GM19043 (cell line): ENCODE data around the gene SRGAP3.

Source experiments
- ATAC-seq: cut with Tn5 transposase; IDR thresholded peaks from one replicate; pipeline ENCODE4 v1.9.1; 2021; ENCODE audit warnings: low read depth; ENCODE audit not compliant: unreplicated experiment

Gene SRGAP3

GRCh38 chr3:9123840-9124239, 125.6 kb downstream of the SRGAP3 start:
- no peak for ATAC-seq

- ATAC-seq, result no peak
These were observed 126.6 kb downstream of the SRGAP3 start for GRCh38 chr3:9122732-9123364.

- ATAC-seq, result no peak
These were observed 128.0 kb downstream of the SRGAP3 start for GRCh38 chr3:9121366-9122001.

- no peak for ATAC-seq
These were observed 130.1 kb downstream of the SRGAP3 start for GRCh38 chr3:9119331-9119730.

GRCh38 chr3:9118222-9118621, 131.2 kb downstream of the SRGAP3 start:
- no peak for ATAC-seq

GRCh38 chr3:9117220-9117619, 132.2 kb downstream of the SRGAP3 start:
- no peak for ATAC-seq

GRCh38 chr3:9116336-9116735, 133.1 kb downstream of the SRGAP3 start:
- no peak for ATAC-seq

- ATAC-seq, result no peak
These were observed 134.1 kb downstream of the SRGAP3 start for GRCh38 chr3:9115336-9115735.

- no peak for ATAC-seq
These were observed 136.4 kb downstream of the SRGAP3 start for GRCh38 chr3:9113040-9113439.

- ATAC-seq, result no peak
These were observed 137.6 kb downstream of the SRGAP3 start for GRCh38 chr3:9111866-9112265.

- no peak for ATAC-seq
These were observed 138.0 kb downstream of the SRGAP3 start for GRCh38 chr3:9111417-9111816.

- no peak for ATAC-seq
These were observed 138.6 kb downstream of the SRGAP3 start for GRCh38 chr3:9110802-9111201.

GRCh38 chr3:9110316-9110715, 139.1 kb downstream of the SRGAP3 start:
- ATAC-seq, result no peak

- no peak for ATAC-seq
These were observed 139.9 kb downstream of the SRGAP3 start for GRCh38 chr3:9109568-9109914.

- ATAC-seq, result no peak
These were observed 140.4 kb downstream of the SRGAP3 start for GRCh38 chr3:9108876-9109567.

GRCh38 chr3:9107738-9108137, 141.7 kb downstream of the SRGAP3 start:
- ATAC-seq, result no peak

- ATAC-seq, result no peak
These were observed 144.0 kb downstream of the SRGAP3 start for GRCh38 chr3:9105421-9105820.

GRCh38 chr3:9104121-9104520, 145.3 kb downstream of the SRGAP3 start:
- ATAC-seq, result no peak

GRCh38 chr3:9102240-9102981, 147.0 kb downstream of the SRGAP3 start:
- no peak for ATAC-seq

- ATAC-seq, result no peak
These were observed 148.2 kb downstream of the SRGAP3 start for GRCh38 chr3:9101286-9101685.

- no peak for ATAC-seq
These were observed 148.9 kb downstream of the SRGAP3 start for GRCh38 chr3:9100513-9100894.
